ENCODE results near the gene ATP1B1. TPM values are rescaled to one million over a fixed set of nuclear protein-coding genes. Genes with fewer than 3 reads are reported as not detected.

Gene ATP1B1
- total and polyA plus RNA-seq, 2 of the 8 experiments (the other 6 are each of a cell fraction or from before 2014, with no cell fraction given): 16.3 to 76.5 TPM

- Histone ChIP-seq H4K5ac (ENCODE audit: insufficient read length, low read depth, low read length) (no peak overlapping the region), H4K8ac (ENCODE audit: extremely low read depth, insufficient read depth, low read length) (no peak overlapping the region), H4K91ac (replicated peaks; ENCODE audit: insufficient read length, low read length) (no peak overlapping the region), H2BK20ac (ENCODE audit: low read length) (no peak overlapping the region), H3K9ac (replicated peaks in 1 of 4; ENCODE audit: extremely low read depth in 1 of 4, low read depth in 3 of 4, low read length in 3 of 4) (no peak overlapping the region), H2BK5ac (ENCODE audit: low read depth, low read length) (no peak overlapping the region), H4K20me1 (replicated peaks in 1 of 2; ENCODE audit: control insufficient read depth in 1 of 2, insufficient read depth in 2 of 2, low read length in 2 of 2) (no peaks in the 10 kb centered on the region), H2AK5ac (ENCODE audit: low read depth, low read length) (no peak overlapping the region), H3K18ac (ENCODE audit: extremely low read depth, low read length) (no peak overlapping the region), H3K4me3 (ENCODE audit: extremely low read depth in 1 of 4, insufficient read depth in 2 of 4, low read depth in 3 of 4, low read length in 4 of 4) (no peak overlapping the region), H3K4me2 (ENCODE audit: insufficient read depth in 1 of 2, low read depth in 2 of 2, low read length in 2 of 2) (no peak overlapping the region), H3K56ac (replicated peaks; ENCODE audit: insufficient read length, low read depth, low read length) (no peak overlapping the region), H3K14ac (ENCODE audit: insufficient read length) (no peak overlapping the region), H3K23ac (ENCODE audit: insufficient read length) (no peak overlapping the region), H3K23me2 (ENCODE audit: low read depth, low read length) (no peaks in the 10 kb centered on the region), H2AFZ (ENCODE audit: low read length) (no peak overlapping the region), H3K4ac (replicated peaks; ENCODE audit: insufficient read length, low read depth, low read length) (no peak overlapping the region), H3K4me1 (replicated peaks in 1 of 4; ENCODE audit: control insufficient read depth in 3 of 4, insufficient read depth in 4 of 4, low read length in 3 of 4) (peaks cover 0 to 5% (median 0%) of the 10 kb centered on the region in 4 experiments; a peak in 1 of 7 replicates), H2BK15ac (ENCODE audit: low read length) (no peak overlapping the region), H3K9me3 (ENCODE audit: insufficient read depth in 2 of 2, low read depth in 1 of 2, low read length in 1 of 2) (no peaks in the 10 kb centered on the region), H3K27me3 (replicated peaks in 1 of 4; ENCODE audit: control insufficient read depth in 3 of 4, extremely low read depth in 1 of 4, insufficient read depth in 3 of 4, low read length in 3 of 4) (no peaks in the 10 kb centered on the region), H3K79me2 (ENCODE audit: control insufficient read depth in 1 of 2, insufficient read depth in 2 of 2, low read length in 2 of 2) (no peaks in the 10 kb centered on the region), H3K27ac (ENCODE audit: low read depth, low read length) (no peak overlapping the region), H3K79me1 (ENCODE audit: low read depth, low read length) (no peaks in the 10 kb centered on the region), H2BK120ac (replicated peaks; ENCODE audit: low read depth, low read length) (no peak overlapping the region), H2BK12ac (ENCODE audit: low read depth, low read length) (no peak overlapping the region), H3K36me3 (ENCODE audit: control insufficient read depth in 2 of 4, insufficient read depth in 4 of 4, low read length in 3 of 4) (peaks cover 2 to 16% (median 15%) of the 10 kb centered on the region in 4 experiments; a peak in 5 of 8 replicates)
- TF ChIP-seq RAD21 (IDR thresholded peaks at IDR 0.05 in 1 of 2, conservative IDR thresholded peaks at IDR 0.05 in 1 of 2; ENCODE audit: low read depth in 2 of 2, low read length in 2 of 2) (peak; percentile 33 to 41; a peak in 3 of 4 replicates), POU5F1 (IDR thresholded peaks at IDR 0.05; ENCODE audit: low read depth, low read length) (no peak), CTCF (IDR thresholded peaks at IDR 0.05; ENCODE audit: control extremely low read depth in 1 of 3, insufficient read depth in 1 of 3, low read depth in 1 of 3, low read length in 3 of 3) (peak in 1 of 3 experiments; percentile 19; a peak in 2 of 4 replicates)
- DNase-seq (ENCODE audit: low read depth in 1 of 2, low spot score in 2 of 2) (no peak), FAIRE-seq (no peak)
- CTCF ChIA-PET (ENCODE audit: partially characterized antibody): interaction anchor here (1.0 to 1.6 kb wide), 8 partner anchors 9 to 531 kb away, joined by 3 to 7 read pairs (median 4); no protein-coding TSS in a partner anchor
- 78% methylated on average over 2 of the region's 2 CpGs; no CpG with 5 or more reads in 1 of the 2 experiments for WGBS, 2 experiments (ENCODE audit: extremely low coverage in 1 of 2, insufficient coverage in 1 of 2, insufficient read length in 1 of 2, insufficient replicate concordance in 2 of 2, low coverage in 1 of 2, low lambda C conversion rate in 2 of 2, missing lambda C conversion rate in 1 of 2)
- POLR2A ChIA-PET (ENCODE audit: partially characterized antibody): interaction anchor here (1.0 to 2.7 kb wide), 2 partner anchors 27 to 187 kb away, joined by 5 to 13 read pairs; partner anchors contain the start of gene ATP1B1
Observed at GRCh38 chr1:169133801-169134502, 27.5 kb downstream of the ATP1B1 start.

All from H1 (cell line).